Thyroid gland (tissue), 4 donors: ENCODE results near the gene PTGR3. TPM values are rescaled to one million over a fixed set of nuclear protein-coding genes. Genes with fewer than 3 reads are reported as not detected.

Source experiments
- DNase-seq, 2 donors: peaks; one replicate each; pipeline ENCODE4 v3.0.0-alpha.2; 2019
- H3K27ac ChIP-seq, 3 donors: fragments of 200-600 bp; sonication (generic); 1 replicate in 2 of 3; 2 replicates in 1 of 3; pipeline ENCODE4 v1.5.1; 2016 to 2019; ENCODE audit warnings: mild to moderate bottlenecking in 1 of 3, moderate library complexity in 1 of 3
- H3K27me3 ChIP-seq: fragments of 200-600 bp; sonication (generic); one replicate; pipeline ENCODE4 v1.5.1; 2019
- H3K36me3 ChIP-seq, 2 donors: fragments of 200-600 bp; sonication (generic); one replicate each; pipeline ENCODE4 v1.5.1; 2016 to 2019
- H3K4me1 ChIP-seq, 2 donors: fragments of 200-600 bp; sonication (generic); one replicate each; pipeline ENCODE4 v1.5.1; 2017 to 2019
- H3K4me3 ChIP-seq, 3 donors: fragments of 200-600 bp; sonication (generic); replicated peaks in 1 of 3; 1 replicate in 2 of 3; 2 replicates in 1 of 3; pipeline ENCODE4 v1.5.1; 2016; ENCODE audit warnings: mild to moderate bottlenecking in 1 of 3
- H3K9me3 ChIP-seq: fragments of 200-600 bp; sonication (generic); one replicate; pipeline ENCODE4 v1.5.1; 2017
- POLR2A ChIP-seq, 2 donors: fragments of 450-650 bp; IDR thresholded peaks; one replicate each; pipeline ENCODE4 v1.6.1; 2017; ENCODE audit warnings: antibody characterized with exemption in 2 of 2, mild to moderate bottlenecking in 2 of 2, moderate library complexity in 1 of 2
- WGBS, 2 donors: methylation state at CpG; one replicate each; pipeline ENCODE4 v1.1.5; 2017; 5-methylcytosine and 5-hydroxymethylcytosine counted together
- intact Hi-C: fragments of 100-400 bp; cut with DNase I; formaldehyde crosslinking; loops from one replicate; pipeline ENCODE4 v1.15.1; 2023
- total RNA-seq, 4 donors: library from RNA; depleted of rRNA; stranded (reverse); fragments of >200 nt; gene quantifications; one replicate each; pipeline ENCODE4 v1.2.3, GENCODE V29; 2016
- TF ChIP-seq, protein P1 (sequence below), 6 experiments: fragments of 200-600 bp in 3 of 6; fragments of 450-650 bp in 3 of 6; sonication (generic) in 3 of 6; IDR thresholded peaks; one replicate each; pipeline ENCODE4 v1.5.1; 2016 to 2019; ENCODE audit warnings: antibody characterized with exemption in 6 of 6, mild to moderate bottlenecking in 2 of 6, inconsistent platforms in 1 of 6, moderate library complexity in 1 of 6

The PTGR3 gene
- total RNA-seq, 4 donors from 2014 or later = 19.3 to 62.7 (median 36.9) TPM

- peaks cover 0 to under 1% of the 10 kb centered on the region in 2 donors for H3K4me1 ChIP-seq
Measured at GRCh38 chr18:75253784-75254183, 44.8 kb upstream of the PTGR3 start.

GRCh38 chr18:75253043-75253442 is 44.1 kb upstream of the PTGR3 start:
- DNase-seq = no peak
- Histone ChIP-seq H3K36me3 (no peaks in the 10 kb centered on the region), H3K4me3 (no peak overlapping the region), H3K27me3 (no peaks in the 10 kb centered on the region), H3K27ac (peak overlapping the region in 1 of 3 donors; percentile 36), H3K9me3 (no peaks in the 10 kb centered on the region), H3K4me1 (peaks cover 0 to 4% of the 10 kb centered on the region in 2 donors)
- intact Hi-C loops = no loop called here
- TF ChIP-seq, protein P1, sequence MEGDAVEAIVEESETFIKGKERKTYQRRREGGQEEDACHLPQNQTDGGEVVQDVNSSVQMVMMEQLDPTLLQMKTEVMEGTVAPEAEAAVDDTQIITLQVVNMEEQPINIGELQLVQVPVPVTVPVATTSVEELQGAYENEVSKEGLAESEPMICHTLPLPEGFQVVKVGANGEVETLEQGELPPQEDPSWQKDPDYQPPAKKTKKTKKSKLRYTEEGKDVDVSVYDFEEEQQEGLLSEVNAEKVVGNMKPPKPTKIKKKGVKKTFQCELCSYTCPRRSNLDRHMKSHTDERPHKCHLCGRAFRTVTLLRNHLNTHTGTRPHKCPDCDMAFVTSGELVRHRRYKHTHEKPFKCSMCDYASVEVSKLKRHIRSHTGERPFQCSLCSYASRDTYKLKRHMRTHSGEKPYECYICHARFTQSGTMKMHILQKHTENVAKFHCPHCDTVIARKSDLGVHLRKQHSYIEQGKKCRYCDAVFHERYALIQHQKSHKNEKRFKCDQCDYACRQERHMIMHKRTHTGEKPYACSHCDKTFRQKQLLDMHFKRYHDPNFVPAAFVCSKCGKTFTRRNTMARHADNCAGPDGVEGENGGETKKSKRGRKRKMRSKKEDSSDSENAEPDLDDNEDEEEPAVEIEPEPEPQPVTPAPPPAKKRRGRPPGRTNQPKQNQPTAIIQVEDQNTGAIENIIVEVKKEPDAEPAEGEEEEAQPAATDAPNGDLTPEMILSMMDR (IDR thresholded peaks at IDR 0.05) = no peak
- no peak for TF ChIP-seq POLR2A (IDR thresholded peaks at IDR 0.05)
- 88 to 93% methylated on average over 1 of the region's 1 CpG for WGBS, 2 donors

More at GRCh38 chr18:75253784-75254183, 44.8 kb upstream of the PTGR3 start:
- Histone ChIP-seq H3K27ac (peak overlapping the region in 2 of 3 donors; percentile 31 to 36), H3K27me3 (no peaks in the 10 kb centered on the region), H3K36me3 (no peaks in the 10 kb centered on the region), H3K4me3 (no peak overlapping the region), H3K9me3 (no peaks in the 10 kb centered on the region)
- intact Hi-C loops = no loop called here
- no peak for DNase-seq
- 79 to 80% methylated on average over 4 of the region's 4 CpGs for WGBS, 2 donors
- TF ChIP-seq POLR2A (IDR thresholded peaks at IDR 0.05) = no peak
- TF ChIP-seq, protein P1 (IDR thresholded peaks at IDR 0.05) = no peak

DNA sequence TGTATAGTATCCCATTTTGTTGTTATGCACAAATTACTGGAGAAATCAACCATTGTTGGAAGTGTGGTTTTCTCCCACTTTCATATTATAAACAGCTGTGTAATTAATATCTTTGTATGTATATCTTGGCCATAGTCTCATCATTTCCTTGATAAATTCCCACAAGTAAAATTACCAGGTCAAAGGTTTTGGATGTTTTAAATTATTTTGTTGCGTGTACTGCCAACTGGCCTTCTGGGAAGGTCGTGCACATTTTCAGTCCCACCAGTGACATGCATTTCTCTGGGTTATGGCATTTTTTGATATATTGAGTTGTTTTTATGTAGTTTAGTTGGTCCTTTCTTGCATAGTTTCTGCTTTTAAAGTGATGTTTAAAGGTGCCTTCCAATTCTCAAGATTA is 43.2 kb upstream of the PTGR3 start:
- Histone ChIP-seq H3K27me3 (no peaks in the 10 kb centered on the region), H3K4me1 (peaks cover under 1 to 5% of the 10 kb centered on the region in 2 donors), H3K4me3 (no peak overlapping the region), H3K27ac (peak overlapping the region in 1 of 3 donors; percentile 29), H3K36me3 (no peaks in the 10 kb centered on the region), H3K9me3 (no peaks in the 10 kb centered on the region)
- TF ChIP-seq POLR2A (IDR thresholded peaks at IDR 0.05) = no peak
- TF ChIP-seq, protein P1 (IDR thresholded peaks at IDR 0.05) = no peak
- DNase-seq = no peak
- intact Hi-C loops = no loop called here
- WGBS, 2 donors = 73 to 76% methylated on average over 2 of the region's 2 CpGs

- Histone ChIP-seq H3K9me3 (no peaks in the 10 kb centered on the region), H3K27me3 (no peaks in the 10 kb centered on the region), H3K4me3 (no peak overlapping the region), H3K27ac (no peak overlapping the region), H3K4me1 (peaks cover 7 to 12% of the 10 kb centered on the region in 2 donors), H3K36me3 (no peaks in the 10 kb centered on the region)
- intact Hi-C loops = no loop called here
- WGBS, 2 donors = 83% methylated on average over 5 of the region's 5 CpGs
- no peak for TF ChIP-seq POLR2A (IDR thresholded peaks at IDR 0.05)
- TF ChIP-seq, protein P1 (IDR thresholded peaks at IDR 0.05) = no peak
- DNase-seq = no peak
Measured at GRCh38 chr18:75251466-75251865, 42.5 kb upstream of the PTGR3 start.

DNA sequence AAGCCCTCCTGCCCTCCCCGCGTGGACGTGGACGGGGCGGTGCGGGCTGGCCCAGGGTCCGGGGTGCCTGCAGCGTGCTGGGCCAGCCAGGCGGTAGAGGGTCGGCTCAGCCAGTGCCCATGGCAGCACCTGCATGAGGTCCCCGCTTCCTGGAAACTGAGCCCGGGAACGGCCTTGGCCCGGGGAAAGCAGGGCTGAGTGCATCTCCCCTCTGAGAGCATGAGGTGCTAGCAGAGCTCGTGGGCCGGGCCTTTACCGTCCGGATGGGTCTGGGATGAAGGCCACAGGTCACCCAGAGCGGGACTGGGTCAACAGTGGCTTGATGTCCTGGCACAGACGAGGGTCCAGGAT is 41.5 kb upstream of the PTGR3 start:
- H3K36me3 ChIP-seq = no peaks in the 10 kb centered on the region
- H3K27ac ChIP-seq = no peak overlapping the region
- peaks cover 7 to 13% of the 10 kb centered on the region in 2 donors for H3K4me1 ChIP-seq
- H3K4me3 ChIP-seq = no peak overlapping the region
- no peaks in the 10 kb centered on the region for H3K9me3 ChIP-seq
- TF ChIP-seq POLR2A (IDR thresholded peaks at IDR 0.05) = no peak
- TF ChIP-seq, protein P1 (IDR thresholded peaks at IDR 0.05) = no peak
- WGBS, 2 donors = 75 to 100% methylated on average over 7 to 10 of the region's 20 CpGs
- no peak for DNase-seq
- H3K27me3 ChIP-seq = no peaks in the 10 kb centered on the region
- intact Hi-C loops = no loop called here
